T-helper 2 cell (primary cell): ENCODE measurements around the gene SMG6.
"Not testable (repeated sequence)": the region's sequence is repeated elsewhere in the genome, so short reads cannot be mapped to it uniquely, and the experiment has no call there.

Source experiments
- DNase-seq, 5 experiments: peaks; one replicate each; pipeline versions ENCODE4 v3.0.0 to v3.0.0-alpha.2; 2012 to 2022

The SMG6 gene

GRCh38 chr17:2199386-2199785, 104.2 kb downstream of the SMG6 start:
- DNase-seq, result not testable (repeated sequence)

- DNase-seq, result no peak
Observed at GRCh38 chr17:2198927-2199326, 104.7 kb downstream of the SMG6 start.

GRCh38 chr17:2197271-2197670, 106.3 kb downstream of the SMG6 start:
- no peak for DNase-seq

GRCh38 chr17:2195729-2196128, 107.9 kb downstream of the SMG6 start:
- peak in 2 of 5 experiments; percentile 7 to 24 for DNase-seq

- no peak for DNase-seq
Observed at GRCh38 chr17:2194889-2195335, 108.7 kb downstream of the SMG6 start.

- DNase-seq, result peak in 3 of 5 experiments; percentile 17 to 79 (median 69)
Observed at GRCh38 chr17:2192367-2193057, 111.1 kb downstream of the SMG6 start.

GRCh38 chr17:2191785-2192184, 111.8 kb downstream of the SMG6 start:
- DNase-seq, result no peak

- no peak for DNase-seq
Observed at GRCh38 chr17:2191227-2191626, 112.4 kb downstream of the SMG6 start.

- DNase-seq, result no peak
Observed at GRCh38 chr17:2190014-2190413, 113.6 kb downstream of the SMG6 start.

GRCh38 chr17:2188971-2189630, 114.5 kb downstream of the SMG6 start:
- DNase-seq, result no peak

GRCh38 chr17:2187758-2188157, 115.8 kb downstream of the SMG6 start:
- no peak for DNase-seq

- DNase-seq, result no peak
Observed at GRCh38 chr17:2186937-2187336, 116.6 kb downstream of the SMG6 start.

GRCh38 chr17:2184993-2185931, 118.3 kb downstream of the SMG6 start:
- no peak for DNase-seq

GRCh38 chr17:2183346-2183745, 120.2 kb downstream of the SMG6 start:
- no peak for DNase-seq

GRCh38 chr17:2181897-2182448, 121.6 kb downstream of the SMG6 start:
- DNase-seq, result no peak

- DNase-seq, result no peak
Observed at GRCh38 chr17:2181206-2181896, 122.2 kb downstream of the SMG6 start.

GRCh38 chr17:2180768-2181167, 122.8 kb downstream of the SMG6 start:
- no peak for DNase-seq

GRCh38 chr17:2179615-2180295, 123.8 kb downstream of the SMG6 start:
- no peak for DNase-seq

- DNase-seq, result no peak
Observed at GRCh38 chr17:2178798-2179501, 124.6 kb downstream of the SMG6 start.

GRCh38 chr17:2177235-2177811, 126.3 kb downstream of the SMG6 start:
- DNase-seq, result no peak
